ELR (cell line): Measurements from ENCODE around the gene XYLT2.
"Not testable (repeated sequence)": the region's sequence is repeated elsewhere in the genome, so short reads cannot be mapped to it uniquely, and the experiment has no call there.

Experiments used
- DNase-seq: peaks from one replicate; pipeline ENCODE4 v3.0.0-alpha.2; 2015; ENCODE audit warnings: low read depth

The XYLT2 gene

DNA sequence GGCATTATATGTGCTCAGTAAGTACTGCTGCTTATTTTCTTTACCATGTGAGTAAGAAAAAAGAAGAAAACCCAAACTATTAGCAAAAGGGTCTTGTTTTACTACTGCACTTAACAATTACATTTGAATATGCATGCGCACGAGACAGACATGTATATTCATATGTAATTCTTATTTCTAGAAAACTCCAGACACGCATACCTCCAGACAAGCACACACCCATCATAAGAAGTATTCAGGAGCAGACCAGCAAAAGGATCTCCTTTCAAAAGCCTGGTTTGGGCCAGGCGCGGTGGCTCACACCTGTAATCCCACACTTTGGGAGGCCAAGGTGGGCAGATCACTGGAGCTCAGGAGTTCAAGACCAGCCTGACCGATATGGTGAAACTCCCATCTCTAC, 43.6 kb downstream of the XYLT2 start:
- DNase-seq, result no peak

DNA sequence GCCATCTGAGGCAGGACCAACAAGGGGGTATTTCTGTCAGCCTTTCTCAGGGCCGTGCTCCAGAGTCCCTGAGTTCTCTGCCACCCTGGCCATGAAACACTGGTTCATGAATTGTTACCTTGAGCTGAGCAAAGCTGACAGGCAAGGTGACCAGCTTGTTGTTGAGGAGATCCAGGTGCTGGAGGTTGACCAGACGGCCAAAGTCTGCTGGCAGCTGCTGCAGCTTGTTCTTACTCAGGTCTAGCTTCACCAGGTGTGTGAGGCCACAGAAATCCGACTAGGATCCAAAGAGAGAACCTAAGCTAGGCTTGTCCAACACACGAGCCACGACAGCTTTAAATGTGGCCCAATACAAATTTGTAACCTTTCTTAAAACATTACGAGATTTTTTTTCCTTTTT, 46.7 kb downstream of the XYLT2 start:
- DNase-seq, result no peak

DNA sequence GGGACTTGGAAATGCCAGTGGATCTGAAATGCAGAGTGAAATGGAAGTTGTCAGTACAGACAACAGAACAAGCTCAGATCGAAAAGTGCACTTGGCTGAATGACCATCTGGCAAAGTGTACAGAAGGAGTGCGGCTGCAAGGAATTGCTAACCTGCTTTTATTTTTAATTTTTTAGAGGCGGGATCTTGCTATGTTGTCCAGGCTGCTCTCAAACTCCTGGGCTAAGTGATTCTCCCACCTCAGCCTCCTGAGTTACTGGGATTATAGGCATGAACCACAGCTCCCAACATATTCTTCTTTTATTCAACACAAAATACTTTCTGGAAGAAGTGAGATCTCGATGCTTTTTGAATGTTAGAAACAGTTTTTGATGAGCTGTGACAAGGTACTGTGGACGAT, 47.8 kb downstream of the XYLT2 start:
- no peak for DNase-seq

DNA sequence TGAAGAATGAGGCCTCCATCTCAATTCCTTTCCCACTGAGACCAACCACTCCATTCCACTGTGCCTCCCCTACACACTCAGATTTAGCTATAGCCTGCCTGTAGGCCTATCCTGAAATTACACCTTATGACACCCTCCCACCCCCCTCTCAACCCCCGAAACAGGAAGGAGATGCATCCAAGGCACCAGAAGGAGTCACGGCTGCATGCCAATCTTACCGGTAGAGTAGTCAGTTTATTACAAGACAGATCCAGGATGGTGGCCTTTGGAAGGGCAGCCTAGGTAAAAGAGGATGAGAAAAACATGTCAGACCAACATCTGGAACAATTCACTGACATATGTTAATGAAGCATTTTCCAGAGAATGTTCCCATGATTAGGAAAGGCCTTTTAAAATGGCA, 48.8 kb downstream of the XYLT2 start:
- DNase-seq, result peak; percentile 48

DNA sequence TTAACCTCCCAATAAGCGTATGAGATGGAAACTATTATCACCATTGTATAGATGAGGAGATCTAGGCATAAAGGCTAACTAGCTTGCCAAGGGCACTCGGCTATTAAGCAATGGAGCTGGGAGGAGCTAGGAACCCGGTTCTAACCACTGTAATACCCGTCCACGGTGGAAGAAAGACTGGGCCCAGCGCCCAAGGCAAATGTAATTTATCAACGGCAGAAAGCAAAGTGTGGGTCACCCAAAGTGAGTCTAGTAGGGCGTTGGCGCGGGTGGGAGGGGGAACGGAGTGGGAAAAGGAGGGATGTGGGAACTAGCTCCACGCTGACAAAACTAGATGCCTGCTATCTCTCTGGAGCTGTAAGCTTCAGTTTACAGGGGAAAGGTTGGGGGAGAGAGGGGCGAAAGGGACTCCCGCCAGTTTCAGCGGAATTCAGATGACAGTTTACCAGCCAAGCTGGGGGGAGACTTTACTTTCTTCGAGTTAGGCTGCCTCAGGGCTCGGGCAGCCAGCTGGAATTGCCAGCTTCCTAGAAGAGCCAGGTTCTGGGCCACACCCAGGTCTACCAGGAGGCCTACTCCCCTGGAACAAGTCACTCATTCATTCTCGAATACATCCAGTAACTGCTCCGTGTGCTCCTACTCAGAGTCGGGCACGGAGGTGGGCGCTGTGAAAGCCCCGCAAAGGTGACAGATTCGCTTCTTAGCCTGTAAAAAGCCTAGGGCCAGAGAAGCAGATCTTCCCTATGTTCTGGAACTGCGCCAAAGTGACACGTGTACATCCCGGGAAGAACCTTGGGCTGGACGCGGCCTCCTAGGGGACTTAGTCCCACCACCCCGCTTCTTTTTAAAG, 50.6 kb downstream of the XYLT2 start:
- peak; percentile 80 for DNase-seq

DNA sequence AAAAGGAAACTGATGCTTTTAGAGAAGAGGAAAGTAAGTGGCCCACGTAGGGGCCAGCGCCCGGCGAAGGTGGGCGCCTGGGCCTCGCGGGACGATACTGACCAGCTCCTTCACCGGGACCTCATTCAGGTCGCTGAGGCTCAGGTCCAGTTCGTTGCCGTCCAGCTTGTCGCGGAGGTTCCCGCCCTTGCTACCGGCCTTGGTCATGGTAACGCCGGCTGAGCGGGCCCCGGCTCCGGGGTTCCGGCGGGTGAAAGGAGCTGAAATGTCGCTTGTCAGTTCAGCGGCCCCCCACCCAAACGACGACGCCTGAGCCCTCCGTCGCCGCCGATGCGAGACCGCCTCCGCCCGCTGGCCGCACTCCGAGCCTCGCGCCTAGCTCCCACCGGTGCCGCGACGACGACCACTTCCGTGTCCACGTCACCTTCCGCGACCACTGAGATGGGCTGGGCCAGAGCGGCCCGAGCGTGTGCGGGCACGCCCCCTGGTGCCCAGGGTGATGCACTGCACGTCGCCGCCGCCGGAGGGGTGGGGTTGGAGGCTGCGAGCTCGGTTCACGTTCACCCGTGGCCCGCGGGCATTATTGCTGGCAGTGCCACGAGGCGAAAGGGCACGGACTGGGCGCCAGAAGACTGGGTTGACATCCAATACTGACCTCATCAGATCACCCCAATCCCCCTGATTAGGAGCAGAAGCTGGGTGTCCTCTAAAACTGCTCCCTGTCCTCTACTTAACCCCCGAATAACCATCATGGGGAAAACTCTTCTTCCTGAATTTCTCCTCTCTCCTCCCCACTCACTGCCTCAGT, 51.4 kb downstream of the XYLT2 start, which contains the start of gene LRRC59:
TSS of gene LRRC59 (minus strand) at position 413 of the 808 bp plus-strand sequence. CDS start at position 207, 206 bp downstream.
- peak; percentile 91 for DNase-seq

DNA sequence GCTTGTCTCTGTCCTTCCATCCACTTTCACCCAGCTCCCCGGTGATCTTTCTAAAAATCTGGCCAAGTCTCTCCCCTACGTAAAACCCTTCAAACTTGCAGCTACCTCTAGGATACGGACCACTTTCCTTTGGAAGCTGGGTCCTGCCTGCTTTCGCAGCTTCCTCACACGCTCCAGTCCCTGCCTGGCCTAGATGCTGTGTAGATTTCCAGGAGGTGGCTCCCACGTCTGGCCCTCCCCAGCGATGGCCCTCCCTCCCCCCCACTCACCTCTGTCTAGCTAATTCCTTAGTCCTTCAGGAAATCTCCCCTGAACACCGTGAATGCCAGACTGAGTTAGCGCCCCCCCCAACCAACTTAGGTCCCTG, 52.0 kb downstream of the XYLT2 start:
- DNase-seq, result no peak

DNA sequence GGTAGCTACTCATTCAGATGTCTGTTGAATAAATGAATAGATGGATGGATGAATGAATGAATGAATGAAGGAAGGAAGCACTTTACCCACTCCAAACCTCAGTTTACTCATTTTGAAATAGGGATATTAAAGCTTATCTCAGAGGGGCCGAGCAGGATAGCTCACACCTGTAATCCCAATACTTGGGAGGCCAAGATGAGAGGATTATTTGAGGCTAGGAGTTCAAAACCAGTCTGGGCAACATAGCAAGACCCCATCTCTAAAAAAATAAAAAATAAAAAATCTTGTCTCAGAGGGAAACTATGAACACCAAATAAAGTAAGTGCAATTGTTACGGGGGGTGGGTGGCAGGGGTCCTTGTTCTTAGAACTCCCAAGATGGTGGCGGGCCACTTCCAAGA, 52.7 kb downstream of the XYLT2 start:
- not testable (repeated sequence) for DNase-seq

DNA sequence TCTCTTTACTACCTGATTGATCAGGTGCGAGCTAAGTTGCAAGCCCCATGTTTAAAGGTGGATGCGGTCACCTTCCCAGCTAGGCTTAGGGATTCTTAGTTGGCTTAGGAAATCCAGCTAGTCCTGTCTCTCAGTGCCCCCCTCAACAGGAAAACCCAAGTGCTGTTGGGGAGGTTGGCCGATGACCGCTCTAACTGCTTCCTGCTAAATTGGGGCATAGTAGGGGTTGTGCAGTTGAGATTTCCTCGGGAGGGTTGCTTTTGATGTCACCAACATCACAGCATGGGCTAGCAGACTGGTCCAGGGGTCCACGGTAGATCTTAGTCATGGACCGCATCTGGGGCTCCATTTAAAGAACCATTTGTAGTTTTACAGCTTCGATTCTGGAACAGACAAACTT, 53.7 kb downstream of the XYLT2 start:
- DNase-seq, result not testable (repeated sequence)

DNA sequence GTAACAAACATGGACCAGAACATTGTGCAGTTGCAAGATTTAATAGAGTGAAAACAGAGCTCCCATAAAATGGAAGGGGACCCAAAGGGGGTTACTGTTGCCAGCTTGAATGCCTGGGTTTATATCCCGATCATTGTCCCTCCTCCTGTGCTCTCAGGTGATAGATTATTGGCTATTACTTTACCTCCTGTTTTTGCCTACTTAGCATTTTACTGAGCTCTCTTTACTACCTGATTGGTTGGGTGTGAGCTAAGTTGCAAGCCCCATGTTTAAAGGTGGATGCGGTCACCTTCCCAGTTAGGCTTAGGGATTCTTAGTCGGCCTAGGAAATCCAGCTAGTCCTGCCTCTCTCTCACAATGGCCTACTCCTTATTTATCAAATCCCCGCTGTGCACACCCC, 59.4 kb downstream of the XYLT2 start:
- DNase-seq, result not testable (repeated sequence)

DNA sequence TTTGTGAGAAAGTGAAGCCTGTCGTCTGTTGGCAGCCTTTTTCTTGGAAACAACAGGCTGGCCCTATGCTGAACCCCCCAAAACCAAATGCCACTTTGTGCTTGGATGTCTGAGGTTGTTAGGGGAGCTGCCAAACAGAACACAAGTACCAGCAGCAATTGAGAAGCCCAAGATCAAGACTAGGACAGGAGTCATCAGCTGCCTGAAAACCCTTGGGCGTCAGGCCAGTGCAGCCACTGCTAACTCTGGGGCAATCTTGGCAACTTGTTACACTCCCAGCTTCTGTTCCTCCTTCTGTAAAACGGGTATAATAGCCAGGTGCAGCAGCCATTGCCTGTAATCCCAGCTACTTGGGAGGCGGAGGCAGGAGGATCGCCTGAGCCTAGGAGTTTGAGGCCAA, 60.7 kb downstream of the XYLT2 start:
- DNase-seq, result no peak

DNA sequence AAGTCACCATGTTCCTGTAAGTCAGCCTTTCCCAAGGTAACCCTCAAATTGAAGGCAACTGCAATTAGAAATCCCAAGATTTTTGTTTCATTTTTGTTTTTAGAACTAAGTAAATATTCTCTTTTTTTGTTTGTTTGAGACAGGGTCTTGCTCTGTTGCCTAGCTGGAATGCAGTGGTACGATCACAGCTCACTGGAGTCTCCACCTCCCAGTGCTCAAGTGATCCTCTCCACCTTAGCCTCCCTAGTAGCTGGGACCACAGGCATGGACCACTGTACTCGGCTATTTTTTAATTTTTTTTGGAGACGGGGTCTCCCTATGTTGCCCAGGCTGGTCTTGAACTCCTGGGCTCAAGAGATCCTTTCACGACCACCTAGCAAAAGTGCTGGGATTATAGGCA, 62.0 kb downstream of the XYLT2 start:
- no peak for DNase-seq
